GM18520 (cell line): ENCODE measurements around the gene PHGDH.
"Not testable (repeated sequence)": the region's sequence is repeated elsewhere in the genome, so short reads cannot be mapped to it uniquely, and the experiment has no call there.

ENCODE experiments used
- ATAC-seq: cut with Tn5 transposase; IDR thresholded peaks from one replicate; pipeline ENCODE4 v1.9.1; 2021; ENCODE audit not compliant: unreplicated experiment

Gene PHGDH

DNA sequence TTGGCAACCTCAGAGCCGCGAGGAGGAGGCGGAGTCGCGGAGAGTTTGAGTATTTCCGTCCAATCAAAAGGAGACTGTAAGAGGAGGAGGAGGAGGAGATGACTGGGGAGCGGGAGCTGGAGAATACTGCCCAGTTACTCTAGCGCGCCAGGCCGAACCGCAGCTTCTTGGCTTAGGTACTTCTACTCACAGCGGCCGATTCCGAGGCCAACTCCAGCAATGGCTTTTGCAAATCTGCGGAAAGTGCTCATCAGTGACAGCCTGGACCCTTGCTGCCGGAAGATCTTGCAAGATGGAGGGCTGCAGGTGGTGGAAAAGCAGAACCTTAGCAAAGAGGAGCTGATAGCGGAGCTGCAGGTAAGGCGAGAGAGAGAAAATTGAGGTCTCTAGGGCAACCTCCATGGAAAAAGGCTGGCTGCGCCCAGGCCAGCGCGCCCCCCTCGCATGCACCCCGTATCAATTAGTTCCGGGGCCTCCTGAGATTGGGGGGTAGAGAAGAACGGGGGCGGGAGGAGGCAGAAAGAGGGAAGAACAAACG, at the start of gene PHGDH:
PHGDH (plus strand) TSS at position 131 of the 538 bp plus-strand sequence; CDS start at position 220, 89 bp downstream.
- no peak for ATAC-seq

DNA sequence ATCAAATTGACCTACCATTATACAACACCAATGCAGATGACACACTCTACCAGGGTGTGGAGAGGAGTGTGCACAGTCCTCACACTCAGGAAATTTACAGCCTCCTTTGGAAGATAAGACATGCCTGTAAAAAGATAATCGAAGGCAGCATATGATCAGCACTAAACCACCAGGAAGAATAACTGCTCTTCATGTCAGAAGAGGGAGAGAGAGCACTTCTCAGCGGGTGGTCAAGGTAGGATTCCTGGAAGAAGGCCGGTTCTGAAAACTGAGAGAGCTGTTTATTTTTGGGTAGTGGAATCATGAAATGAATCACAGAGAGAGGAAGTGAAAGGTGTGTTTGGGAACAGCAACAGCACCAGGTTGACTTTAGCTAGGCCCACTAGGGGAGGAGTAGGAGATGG, 49.7 kb upstream of the PHGDH start:
- ATAC-seq: peak; percentile 41

DNA sequence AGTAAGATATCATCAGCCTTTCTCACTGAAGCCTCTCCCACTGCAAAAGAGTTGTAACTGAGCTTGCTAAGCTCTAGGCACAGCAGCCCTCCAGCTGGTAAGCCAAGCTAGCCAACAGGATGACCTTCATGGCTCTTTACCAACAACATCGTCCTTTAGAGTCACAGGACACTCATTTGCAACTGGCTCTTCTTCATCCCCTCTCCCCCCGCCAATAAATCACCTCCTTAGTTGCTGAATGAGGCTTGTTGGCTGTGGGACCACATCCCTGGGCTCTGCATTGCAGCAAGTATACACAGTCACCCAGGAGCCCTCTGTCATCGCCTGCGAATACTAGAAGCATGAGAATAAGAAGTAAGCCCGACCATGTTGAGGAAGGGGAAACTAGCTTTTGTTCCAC, 47.7 kb upstream of the PHGDH start:
- no peak for ATAC-seq

DNA sequence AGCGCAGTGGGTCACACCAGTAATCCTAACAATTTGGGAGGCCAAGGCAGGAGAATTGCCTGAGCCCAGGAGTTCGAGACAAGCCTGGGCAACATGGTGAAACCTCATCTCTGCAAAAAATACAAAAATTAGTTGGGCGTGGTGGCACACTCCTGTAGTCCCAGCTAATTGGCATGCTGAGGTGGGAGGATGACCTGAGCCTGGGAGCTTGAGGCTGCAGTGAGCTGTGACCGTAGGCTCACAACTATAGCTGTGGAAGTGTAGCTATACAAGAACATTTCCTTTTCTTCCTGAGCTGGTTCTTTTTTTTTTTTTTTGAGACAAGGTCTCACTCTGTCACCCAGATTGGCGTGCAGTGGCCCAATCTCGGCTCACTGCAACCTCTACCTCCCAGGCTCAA, 44.6 kb upstream of the PHGDH start:
- no peak for ATAC-seq

DNA sequence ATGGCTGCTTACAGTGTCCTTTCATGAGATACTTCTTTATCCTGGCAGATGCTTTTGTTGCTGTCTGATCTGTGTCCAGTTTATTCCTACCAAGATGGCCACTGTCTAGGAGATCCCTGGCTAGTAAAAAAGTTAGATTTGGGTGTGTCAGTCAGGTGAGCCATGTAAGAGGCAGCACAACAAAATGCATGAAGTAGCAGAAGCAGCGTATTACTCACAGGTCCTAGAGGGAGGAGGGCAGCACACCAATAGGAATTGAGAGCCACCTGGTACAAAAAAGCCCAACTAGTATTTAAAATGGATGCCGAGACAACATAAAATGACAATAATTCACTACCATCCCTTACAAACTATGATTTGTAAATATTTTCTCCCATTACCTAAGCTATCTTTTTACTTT, 40.8 kb upstream of the PHGDH start:
- no peak for ATAC-seq

DNA sequence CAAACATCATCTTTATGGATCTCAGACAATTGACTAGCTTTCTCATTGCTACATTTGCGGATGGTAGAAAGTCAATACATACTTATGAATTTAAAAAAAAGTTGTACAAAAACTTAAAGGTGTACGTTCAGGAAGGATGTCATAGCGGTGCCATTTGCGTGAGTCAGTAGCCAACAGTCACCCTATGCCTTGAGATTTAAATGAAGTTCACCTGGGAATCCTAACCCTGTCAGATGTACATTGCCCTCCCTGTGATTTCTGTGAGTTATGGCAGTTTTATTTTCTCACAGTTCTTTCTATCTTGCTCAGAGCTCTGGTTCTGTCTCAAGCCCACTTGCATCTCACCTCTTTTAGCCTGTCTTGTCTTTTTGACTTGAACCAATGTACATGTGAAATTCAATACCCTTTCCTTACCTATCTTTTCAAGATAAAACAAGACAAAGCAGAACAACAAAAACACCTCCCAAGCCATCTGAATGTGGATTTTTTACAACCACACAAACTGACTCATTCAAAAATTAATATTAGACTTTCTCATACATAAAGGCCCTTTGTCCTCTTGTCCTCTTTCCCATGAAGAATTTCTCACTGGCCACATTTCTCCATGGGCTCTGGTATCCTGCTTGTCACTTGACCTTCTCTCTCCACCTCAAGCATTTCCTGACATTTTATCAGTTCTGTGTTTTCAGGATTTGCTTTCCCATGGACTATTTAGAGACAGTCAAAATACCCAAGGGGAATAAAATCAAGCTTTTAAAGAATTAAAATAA, 38.4 kb upstream of the PHGDH start:
- no peak for ATAC-seq

DNA sequence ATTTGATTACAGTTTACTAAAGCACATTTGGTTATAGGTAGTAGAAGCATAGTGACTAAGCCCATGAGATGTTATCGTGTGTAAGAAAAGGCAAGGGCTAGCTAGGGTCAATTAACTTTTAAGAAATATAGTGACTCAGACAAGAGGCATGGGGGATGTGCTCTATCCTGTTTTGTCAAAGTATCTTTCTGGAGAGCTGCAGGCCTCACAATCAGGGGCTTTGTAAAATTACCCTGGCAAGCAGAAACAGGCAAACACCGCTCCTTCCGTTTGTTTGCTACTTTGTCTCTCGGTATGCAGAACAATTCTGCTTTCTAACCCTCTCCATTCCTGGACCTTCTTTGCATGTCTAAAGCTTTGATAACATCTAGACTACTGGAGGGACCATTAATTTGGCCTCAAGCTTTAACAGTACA, 37.6 kb upstream of the PHGDH start:
- ATAC-seq: no peak

DNA sequence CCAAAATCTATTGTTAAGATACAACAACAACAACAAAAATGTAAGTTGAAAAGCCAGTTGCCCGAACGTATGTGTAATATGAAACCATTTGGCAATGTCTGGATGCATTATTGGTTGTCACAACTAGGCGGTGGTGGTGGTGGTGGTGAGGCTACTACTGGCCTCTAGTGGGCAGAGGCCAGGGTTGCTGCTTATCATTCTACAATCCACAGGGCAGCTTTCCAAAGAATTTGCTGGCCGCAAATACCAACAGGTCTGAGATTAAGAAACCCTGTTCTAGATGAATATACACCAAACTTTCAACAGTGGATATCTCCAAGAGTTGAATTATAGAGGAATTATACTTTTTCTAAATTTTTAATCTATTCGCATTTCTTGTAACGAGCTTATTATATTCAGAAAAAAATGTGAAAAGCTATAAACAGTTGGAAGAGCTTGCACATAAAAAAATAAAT, 36.9 kb upstream of the PHGDH start:
- ATAC-seq: no peak

DNA sequence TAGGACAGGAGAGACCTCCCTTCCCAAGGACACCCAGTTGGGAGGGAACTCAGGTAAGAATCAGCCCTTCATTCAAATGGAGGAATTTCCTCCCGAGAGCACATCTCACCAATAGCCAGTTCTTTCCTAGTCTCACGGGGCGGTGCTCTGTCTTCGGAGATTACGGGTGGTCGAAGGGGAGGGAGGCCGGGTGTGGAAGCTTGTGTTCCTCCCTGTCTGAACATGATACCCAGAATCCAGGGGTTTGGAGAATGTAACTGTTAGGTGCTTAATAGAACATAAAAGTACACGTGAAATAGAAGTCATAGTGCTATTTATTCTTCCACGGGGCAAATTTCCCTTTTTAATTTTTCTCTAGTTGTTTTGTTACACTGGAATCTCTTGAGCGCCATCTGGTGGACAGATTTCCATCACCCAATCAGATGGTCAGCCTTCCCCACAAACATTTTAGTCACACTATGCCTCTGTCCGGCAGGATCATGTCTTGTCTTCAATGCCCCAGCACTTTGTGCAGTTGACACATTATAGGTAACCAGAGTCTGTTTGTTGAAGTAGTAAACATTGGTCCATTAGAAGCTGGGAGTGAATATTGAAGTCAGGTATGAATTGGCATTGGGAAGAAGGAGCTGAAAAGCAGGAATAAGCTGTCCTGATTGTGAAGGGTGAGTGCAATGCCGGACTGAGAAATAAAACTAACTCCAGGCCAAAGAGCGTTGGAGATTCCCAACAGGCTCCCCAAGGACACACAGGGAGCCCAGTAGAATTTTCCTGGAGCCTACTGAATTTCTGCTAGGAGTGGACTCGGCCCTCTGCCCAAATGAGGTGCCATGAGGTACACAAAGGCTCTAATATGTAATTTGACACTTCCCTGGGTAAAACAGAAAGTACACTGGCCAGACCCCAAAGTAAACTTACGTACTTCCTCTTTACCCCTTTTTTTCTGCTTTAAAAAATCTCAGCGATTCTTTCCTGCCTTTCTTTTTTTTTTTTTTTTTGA, 36.1 kb upstream of the PHGDH start:
- ATAC-seq: no peak

DNA sequence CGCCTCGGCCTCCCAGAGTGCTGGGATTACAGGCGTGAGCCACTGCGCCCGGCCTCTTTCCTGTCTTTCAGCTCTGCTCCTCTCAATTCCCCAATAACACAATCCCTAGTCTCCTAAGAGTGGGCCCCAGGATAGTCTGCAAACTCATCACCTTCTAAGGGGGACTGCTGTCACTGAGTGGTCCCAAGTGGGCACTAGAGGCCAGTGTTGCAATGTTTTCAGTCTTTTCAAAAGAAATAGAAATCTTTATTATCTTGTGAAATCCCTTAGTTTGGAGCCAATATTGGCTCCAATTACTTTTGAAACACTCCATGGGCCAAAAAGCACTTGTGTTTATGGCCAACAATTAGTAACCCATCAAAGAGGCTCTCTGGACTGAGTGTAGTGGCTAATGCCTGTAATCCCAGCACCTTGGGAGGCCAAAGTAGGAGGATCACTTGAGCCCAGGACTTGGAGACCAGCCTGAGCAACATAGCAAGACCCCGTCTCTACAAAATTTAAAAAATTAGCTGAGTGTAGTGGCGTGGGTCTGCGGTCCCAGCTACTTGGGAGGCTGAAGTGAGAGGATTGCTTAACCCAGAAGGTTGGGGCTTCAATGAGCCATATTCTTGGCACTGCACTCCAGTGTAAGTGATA, 35.0 kb upstream of the PHGDH start:
- no peak for ATAC-seq

DNA sequence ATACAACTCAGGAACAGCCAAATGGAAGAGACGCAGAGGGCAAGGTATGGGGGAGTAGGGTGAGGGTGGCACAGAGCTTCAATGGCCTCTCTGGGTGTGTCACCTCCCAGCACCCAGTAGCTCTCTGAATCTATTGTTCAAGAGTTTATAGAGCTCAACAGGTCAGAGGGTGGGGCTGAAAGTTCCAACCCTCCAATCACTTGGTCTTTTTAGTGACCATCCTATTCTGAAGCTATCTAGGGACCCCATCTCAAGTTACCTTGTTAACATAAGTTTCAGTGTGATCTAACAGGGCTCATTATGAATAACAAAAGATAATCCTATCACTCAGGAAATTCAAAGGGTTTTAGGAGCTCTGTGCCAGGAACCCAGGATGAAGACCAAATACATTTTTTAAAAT, 32.5 kb upstream of the PHGDH start:
- no peak for ATAC-seq

DNA sequence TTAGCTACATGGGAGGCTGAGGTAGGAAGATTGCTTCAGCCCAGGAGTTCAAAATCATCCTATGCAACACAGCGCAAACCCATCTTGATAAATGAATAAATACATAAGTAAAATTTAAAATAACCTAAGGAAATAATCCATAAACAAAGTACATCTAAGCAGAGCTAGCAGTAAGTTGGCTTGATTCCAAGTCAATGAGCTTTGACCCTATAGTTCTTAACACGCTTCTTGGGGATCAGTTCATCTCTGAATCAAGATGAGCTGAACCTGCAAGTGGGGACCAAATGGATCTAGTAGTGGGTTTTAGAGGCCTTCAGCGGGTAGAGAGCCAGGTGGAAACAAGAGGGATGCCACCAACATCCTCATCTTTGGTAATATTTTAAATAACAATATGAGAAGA, 31.5 kb upstream of the PHGDH start:
- no peak for ATAC-seq

DNA sequence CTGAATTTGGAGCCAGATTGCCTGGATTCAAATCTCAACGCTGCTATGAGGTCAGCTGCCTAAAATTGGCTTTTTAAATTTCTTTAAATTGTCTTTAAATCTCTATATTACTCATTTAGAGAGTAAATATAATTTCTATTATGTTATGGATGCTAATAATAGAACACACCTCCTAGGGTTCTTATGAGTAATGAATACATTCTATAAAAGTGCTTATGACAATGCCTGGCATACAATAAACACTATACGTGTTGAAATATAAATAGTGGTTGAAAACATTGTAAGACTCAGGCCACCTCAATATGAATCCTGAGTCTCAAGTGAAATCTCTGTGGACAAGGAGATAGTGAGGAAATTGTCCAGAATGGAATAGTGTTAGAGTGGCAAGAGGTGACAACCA, 31.0 kb upstream of the PHGDH start:
- ATAC-seq: no peak

DNA sequence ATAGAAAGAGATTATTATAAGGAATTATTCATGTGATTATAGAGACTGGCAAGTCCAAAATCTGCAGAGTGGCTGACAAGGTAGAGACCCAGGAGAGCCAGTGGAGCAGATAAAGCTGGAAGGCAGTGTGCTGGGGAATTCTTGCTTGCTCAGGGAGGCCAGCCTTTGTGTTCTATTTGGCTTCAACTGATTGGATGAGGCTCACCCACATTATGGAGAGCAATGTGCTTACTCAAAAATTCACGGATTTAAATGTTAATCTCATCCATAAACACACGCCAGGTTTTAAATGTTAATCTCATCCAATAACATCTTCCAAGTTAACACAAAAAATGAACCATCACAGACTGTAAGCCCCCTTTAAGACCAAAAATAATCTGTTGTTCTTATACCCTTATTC, 30.2 kb upstream of the PHGDH start:
- no peak for ATAC-seq

DNA sequence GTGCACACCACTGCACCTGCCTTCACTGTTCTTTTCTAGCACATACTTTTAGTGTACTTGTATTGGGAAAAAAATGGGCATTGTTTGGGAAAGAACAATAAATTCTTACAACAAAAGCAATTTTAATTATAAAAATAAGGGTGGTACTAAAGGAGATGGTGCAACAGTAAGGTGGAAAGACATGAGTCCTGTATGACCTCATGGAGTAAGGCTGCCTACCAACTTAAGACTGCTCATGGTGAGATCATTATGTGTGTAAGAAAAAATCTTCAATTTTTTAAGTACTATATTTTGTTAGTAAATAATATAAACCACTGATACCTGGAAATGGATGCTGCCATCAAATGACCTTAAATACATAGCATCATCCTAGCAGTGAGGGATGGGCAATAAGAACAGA, 29.6 kb upstream of the PHGDH start:
- ATAC-seq: no peak

DNA sequence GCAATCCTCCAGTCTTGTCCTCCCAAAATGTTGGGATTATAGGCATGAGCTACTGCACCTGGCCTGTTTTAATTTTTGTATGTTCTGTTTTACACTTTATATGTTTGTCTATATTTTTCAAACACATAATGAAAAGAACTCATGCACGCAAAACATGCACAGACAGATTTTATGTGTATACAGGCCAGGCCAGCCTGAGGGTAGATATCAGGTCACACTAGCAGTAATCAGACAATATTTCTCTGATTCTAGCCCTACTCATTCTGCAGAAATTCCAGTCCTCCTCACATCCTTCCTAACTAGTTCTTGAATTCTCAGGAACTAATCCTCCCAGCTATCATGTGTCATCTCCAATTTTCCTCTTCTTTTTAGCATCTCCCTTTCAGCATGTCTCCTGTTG, 27.8 kb upstream of the PHGDH start:
- no peak for ATAC-seq

DNA sequence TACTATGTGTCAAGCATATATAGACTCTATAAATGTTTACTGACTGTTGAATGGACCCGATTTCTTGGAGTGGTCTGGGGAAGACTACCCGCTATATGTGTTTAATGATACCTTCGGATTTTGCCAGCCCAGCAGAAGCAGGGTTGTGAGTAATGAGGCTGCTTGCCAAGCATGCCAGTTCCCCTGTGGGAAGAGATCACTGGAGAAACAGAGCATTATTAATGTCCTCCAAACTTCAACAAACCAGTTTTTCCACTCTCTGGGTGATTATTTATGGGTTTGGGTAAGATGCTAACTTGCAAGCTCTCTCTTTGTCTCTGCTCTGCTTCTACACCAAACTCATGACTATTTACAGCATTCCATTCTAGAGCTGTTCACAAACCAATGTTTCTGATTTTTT, 25.1 kb upstream of the PHGDH start:
- ATAC-seq: no peak

DNA sequence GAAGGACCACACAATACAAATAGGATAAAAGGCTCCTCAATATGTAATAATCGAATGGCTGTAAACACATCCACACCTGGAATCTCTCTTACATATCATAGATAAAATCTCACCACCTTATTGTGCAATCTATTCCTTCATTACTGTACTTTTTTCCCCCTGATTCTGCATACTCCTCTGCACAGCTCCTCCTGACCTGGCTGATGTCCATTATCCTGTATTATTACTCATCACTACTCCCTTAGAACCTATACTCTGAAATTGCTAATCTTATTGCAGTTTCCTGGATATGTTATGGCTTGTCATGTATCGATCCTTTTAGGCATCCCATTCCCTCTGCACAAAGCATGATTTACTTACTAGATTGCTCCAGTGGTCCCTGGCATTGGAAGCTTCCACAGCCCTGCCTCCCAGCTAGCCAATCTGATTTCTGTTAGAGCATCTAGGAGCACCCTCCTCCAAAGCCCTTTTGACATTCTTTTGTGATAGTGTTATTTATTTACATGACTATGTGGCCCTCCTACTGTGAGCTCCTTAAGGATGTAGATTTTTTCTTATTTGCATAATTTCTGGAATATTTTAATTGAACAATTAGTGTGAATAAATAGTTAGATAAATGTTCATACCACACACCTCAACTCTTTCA, 24.2 kb upstream of the PHGDH start:
- ATAC-seq: no peak

DNA sequence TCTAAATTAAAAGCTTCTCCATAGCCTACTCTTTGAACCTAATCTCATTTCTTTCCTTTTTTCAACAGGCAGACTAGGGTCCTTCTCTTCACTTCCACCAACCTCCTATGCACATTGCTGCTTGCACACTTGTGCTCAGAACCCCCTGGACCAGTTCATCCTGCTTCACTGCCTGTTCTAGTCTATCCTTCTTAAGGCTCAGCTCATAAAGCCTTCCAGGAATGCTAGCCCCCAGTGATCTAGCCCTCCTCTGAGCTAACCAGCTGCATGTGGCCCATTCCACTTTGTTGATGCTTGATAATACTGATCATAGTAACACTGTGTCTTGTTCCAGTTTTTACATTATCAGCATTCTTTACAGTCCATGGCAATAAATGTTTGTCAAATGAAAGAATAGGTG, 22.9 kb upstream of the PHGDH start:
- ATAC-seq: no peak

DNA sequence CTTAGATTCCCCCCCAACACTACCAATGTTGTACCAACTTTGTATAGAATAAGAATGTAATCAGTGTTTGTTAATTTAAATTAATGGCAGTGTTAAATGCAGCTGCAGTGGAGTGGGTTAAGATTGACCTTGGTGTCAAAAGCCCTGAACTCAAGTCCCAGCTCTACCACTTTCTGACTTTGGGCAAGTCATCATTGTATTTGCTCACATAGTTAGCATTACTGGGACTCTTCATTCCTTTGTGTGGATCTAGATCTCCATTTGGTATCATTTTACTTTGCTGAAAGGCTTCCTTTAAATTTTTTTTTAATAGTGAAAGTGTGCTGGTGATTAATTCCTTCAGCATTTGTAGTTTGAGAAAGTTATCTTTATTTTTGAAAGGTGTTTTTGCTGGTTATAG, 22.2 kb upstream of the PHGDH start:
- no peak for ATAC-seq

DNA sequence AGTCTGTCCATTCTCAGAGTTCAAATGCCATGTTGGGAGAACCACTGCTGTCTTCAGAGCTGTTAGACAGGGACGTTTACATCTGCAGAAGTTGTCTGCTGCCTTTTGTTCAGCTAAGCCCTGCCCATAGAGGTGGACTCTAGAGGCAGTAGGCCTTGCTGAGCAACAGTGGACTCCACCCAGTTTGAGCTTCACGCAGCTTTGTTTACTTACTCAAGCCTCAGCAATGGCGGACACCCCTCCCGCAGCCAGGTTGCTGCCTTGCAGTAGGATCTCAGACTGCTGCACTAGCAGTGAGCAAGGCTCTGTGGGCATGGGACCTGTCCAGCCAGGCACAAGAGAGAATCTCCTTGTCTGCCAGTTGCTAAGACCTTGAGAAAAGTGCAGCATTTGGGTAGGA, 14.9 kb upstream of the PHGDH start:
- not testable (repeated sequence) for ATAC-seq
